Sciatic nerve (tissue), 2 donors: ENCODE measurements around the gene PTH. TPM values are rescaled to one million over a fixed set of nuclear protein-coding genes. Genes with fewer than 3 reads are reported as not detected.

ENCODE experiments used
- ATAC-seq: fragments of 200-7000 bp; cut with Tn5 transposase; one replicate; pipeline ENCODE4 v1.9.1; 2020; ENCODE audit warnings: mild to moderate bottlenecking, moderate library complexity
- DNase-seq: peaks from one replicate; pipeline ENCODE4 v3.0.0-alpha.2; 2020; ENCODE audit warnings: low spot score
- intact Hi-C: fragments of 100-400 bp; cut with DNase I; formaldehyde crosslinking; loops from one replicate; pipeline ENCODE4 v1.14.2; 2022
- total RNA-seq: library from RNA; stranded (reverse); fragmentation: NEBNext Ultra II Directional; extraction: Animal tissue kit (Norgen Biotek cat#: 25700); gene quantifications from one replicate; pipeline ENCODE4 v1.2.1, GENCODE V29; 2021
- donor health status: DM: no; HTN: no; CAD: no.
- donor health status: DM: no; HTN: no; CAD: no.

PTH gene
- total RNA-seq, 1 donor from 2014 or later: not detected

DNA sequence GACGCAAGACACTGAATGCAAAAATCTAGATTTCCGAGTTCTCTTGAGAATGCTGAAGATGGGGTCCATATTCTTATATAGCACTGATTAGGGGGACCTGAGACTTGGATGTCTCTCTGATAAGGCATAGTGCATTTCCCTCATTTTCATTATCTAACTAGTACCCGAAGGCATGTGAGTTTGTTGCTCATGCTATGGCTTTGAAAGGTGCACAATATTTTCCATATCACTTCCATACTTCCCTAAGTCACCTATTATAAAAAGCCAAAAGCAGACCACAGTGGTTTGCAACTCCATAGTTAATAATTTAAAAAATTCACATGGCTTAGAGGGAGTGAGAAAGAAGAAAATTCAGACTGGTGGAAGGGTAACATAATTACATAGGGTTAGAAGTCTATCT is 34.5 kb downstream of the PTH start:
- DNase-seq: no peak
- intact Hi-C loops: no loop called here
- ATAC-seq: no peak

DNA sequence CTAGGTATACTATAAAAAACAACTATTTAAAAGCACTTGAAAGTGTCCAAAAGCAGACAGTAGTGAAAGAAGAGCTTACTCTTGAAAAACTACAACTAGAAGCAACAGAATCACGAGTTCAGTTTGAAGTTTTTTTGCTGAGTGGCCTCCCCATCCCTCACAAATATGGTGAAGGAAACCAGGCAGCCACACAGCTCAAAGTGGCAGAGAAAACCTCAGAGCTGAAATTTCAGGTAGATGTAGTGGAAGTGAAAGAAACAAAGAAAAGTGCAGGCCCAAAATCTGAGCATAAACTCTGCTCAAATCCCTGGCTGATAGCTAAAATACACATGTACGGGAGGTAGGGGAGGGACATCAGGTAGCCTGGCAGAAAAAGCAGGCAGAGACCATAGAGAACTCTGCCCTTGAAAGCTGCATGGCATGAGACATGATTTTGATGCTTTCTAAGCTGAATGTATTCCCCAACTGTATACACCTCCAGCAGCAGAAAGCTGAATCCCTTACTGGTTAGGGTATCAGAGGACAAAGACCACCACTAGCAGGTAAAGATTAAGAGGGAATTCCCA is 44.9 kb downstream of the PTH start:
- no peak for DNase-seq
- ATAC-seq: no peak
- intact Hi-C loops: no loop called here

DNA sequence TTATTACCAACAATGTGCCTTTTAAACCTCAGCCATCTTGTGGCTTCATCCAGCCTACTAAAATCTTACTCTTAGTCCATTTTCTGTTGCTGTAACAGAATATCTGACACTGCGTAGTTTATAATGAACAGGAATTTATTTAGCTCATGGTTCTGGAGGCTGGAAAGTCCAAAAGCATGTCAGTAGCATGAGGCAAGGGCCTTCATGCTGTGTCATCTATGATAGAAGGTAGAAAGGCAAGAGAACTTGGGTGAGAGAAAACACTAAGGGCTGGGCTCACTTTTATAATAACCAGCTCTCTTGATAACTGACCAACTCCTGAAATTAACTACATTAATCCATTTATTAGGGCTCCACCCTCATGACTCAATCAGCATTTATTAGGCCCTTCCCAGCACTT is 46.3 kb downstream of the PTH start:
- DNase-seq (no peak), ATAC-seq (no peak)
- intact Hi-C loops: no loop called here

DNA sequence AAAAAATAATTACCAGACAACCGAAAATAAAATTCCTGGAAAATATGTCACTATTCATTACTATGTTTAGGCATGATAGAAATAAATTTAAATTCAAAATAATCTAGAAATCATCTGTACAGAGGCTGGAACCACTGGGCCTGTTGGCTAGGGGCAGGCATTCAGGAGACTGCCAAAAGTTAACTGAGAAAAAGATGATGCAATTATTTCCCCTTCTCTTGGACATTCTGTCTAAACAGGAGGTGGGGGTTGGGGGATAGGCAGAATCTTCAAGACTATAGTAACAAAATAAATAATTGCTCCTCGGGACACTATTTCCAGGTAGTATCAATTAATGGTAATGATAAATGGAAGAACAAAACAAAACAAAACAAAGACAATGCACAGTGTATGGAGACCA is 46.9 kb downstream of the PTH start:
- ATAC-seq (peak; percentile 87), DNase-seq (no peak)
- intact Hi-C loops: no loop called here

DNA sequence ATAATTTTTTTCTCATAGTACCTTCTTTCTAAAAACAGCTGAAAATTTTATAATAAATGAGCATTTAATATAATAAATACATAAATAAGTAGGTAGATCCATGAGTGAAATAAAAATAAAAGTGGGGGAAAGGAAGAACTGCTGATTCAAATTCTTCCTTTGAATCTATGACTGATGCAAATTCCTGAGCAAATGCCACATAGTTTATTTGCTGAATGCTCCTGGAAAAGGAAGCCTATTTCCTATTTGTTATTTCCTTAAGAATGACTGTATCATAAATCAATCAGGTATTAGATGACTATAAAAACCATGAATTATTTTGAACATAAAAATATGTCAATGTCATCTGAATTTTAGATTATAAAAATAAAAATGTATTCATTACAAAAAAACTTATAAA is 49.4 kb downstream of the PTH start:
- intact Hi-C loops: no loop called here
- ATAC-seq: no peak
- DNase-seq: no peak

DNA sequence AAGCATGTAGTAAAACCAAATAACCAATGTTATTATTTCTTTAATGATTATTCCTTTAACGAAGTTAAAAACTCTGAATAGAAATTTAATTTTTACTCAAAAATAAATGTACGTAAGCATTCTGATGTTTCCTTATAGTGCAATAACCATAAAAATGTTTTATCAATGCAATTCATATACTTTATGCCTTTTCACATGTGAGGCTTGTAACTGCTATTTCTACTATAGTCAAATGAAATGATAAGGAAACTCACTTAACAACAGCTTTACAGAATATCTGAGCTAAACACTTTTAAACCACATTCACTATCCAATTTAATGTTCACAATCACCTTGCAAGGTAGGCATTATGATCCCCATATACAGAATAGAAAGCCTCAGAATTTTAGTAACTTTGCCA is 50.2 kb downstream of the PTH start:
- intact Hi-C loops: no loop called here
- ATAC-seq (no peak), DNase-seq (no peak)

Other genes starting within 250 kb of the PTH start
- gene BMAL1, start 218.2 kb downstream of the PTH start, total RNA-seq: 25.6 TPM
- 34.9 TPM for gene BTBD10, start 32.8 kb downstream of the PTH start, total RNA-seq
- gene FAR1, start 172.7 kb upstream of the PTH start, total RNA-seq: 130 TPM